DMS 273 (cell line): Measurements from ENCODE around the gene LRPAP1.

Source experiments
- DNase-seq: peaks from one replicate; lab custom pipeline; 2025; ENCODE audit not compliant: unreplicated experiment; lab: John Stamatoyannopoulos, UW

The LRPAP1 gene

GRCh38 chr4:3486541-3487540, 45.4 kb downstream of the LRPAP1 start:
- DNase-seq: peak; percentile 55

GRCh38 chr4:3485886-3486540, 46.2 kb downstream of the LRPAP1 start:
- no peak for DNase-seq

- no peak for DNase-seq
These were observed 47.0 kb downstream of the LRPAP1 start for GRCh38 chr4:3485011-3485791.

GRCh38 chr4:3484057-3484973, 47.9 kb downstream of the LRPAP1 start:
- DNase-seq: no peak

- DNase-seq: peak; percentile 33
These were observed 48.7 kb downstream of the LRPAP1 start for GRCh38 chr4:3483471-3483921.

- no peak for DNase-seq
These were observed 49.5 kb downstream of the LRPAP1 start for GRCh38 chr4:3482707-3483106.

GRCh38 chr4:3481783-3482393, 50.3 kb downstream of the LRPAP1 start:
- DNase-seq: no peak

- DNase-seq: no peak
These were observed 51.1 kb downstream of the LRPAP1 start for GRCh38 chr4:3481113-3481531.

- peak; percentile 80 for DNase-seq
These were observed 51.6 kb downstream of the LRPAP1 start for GRCh38 chr4:3480528-3481112.

GRCh38 chr4:3479358-3480101, 52.7 kb downstream of the LRPAP1 start:
- no peak for DNase-seq

GRCh38 chr4:3478446-3479357, 53.5 kb downstream of the LRPAP1 start:
- DNase-seq: no peak

GRCh38 chr4:3477750-3478430, 54.3 kb downstream of the LRPAP1 start:
- peak; percentile 43 for DNase-seq

GRCh38 chr4:3476936-3477749, 55.1 kb downstream of the LRPAP1 start:
- DNase-seq: no peak

GRCh38 chr4:3476341-3476747, 55.9 kb downstream of the LRPAP1 start:
- DNase-seq: no peak

- no peak for DNase-seq
These were observed 56.4 kb downstream of the LRPAP1 start for GRCh38 chr4:3475713-3476260.
